ENCODE data around the gene TEX22. TPM values are rescaled to one million over a fixed set of nuclear protein-coding genes. Genes with fewer than 3 reads are reported as not detected.

TEX22 gene
- 1 to 10 TPM; 3.4 to 3.7 TPM for total RNA-seq

GRCh38 chr14:105398044-105398725, at the start of gene TEX22:
TEX22 (plus strand) TSS chr14:105398538; CDS start chr14:105399341, 803 bp downstream.
- DNase-seq (peak; percentile 93), ATAC-seq (peak; percentile 90)
- H3K4me3 Mint-ChIP-seq, result peak within 1 kb of the TSS; percentile 90
- H3K36me3 Mint-ChIP-seq, result peaks cover 22% of the 10 kb centered on the region
- H3K4me1 Mint-ChIP-seq, result peaks cover 34% of the 10 kb centered on the region
- CTCF ChIA-PET, result interaction anchor here (1.0 to 3.1 kb wide), 9 partner anchors 15 to 130 kb away, joined by 3 to 17 read pairs (median 5); no protein-coding TSS in a partner anchor
- no peaks in the 10 kb centered on the region for H3K27me3 Mint-ChIP-seq
- peak within 1 kb of the TSS; percentile 88 for H3K27ac Mint-ChIP-seq
- H3K9me3 Mint-ChIP-seq (ENCODE audit: low read depth), result no peaks in the 10 kb centered on the region

DNA sequence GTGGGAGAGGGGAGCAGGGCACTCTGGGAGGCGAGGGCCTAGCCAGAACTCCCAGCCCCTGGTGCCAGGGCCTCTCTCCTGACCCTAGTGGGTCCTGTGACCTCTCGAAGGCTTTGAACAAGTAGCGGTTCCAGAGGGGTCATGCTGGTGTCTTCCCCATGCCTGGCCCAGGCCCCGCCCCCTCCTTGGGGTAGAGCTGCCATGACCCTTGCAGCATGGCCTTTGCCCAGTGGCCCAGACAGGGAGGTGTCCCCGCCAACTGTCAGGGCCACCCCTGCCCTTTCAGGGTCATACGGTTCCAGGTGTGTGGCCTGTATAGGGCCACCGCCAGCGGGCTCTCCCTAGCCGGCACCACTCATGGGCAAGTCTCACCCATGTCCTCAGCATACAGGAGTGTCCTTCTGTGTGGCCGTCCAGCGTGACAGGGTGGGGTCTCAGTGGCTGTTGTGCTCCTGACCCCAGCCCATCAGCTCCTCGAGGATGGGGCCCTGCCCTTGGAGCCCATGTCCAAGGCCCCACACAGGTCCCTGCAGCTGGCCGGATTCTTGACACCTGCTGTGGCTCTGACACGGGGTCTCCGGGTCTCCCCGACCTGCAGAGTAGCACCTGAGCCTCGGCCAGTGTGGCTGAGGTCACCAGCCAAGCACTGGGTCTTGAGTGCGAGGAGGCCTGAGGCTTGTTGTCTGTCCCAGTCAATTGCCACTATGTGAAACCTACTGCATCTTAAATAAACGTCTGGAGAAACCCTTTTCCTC, 49.2 kb upstream of the TEX22 start:
- CTCF ChIA-PET, result interaction anchor here (1.2 to 3.2 kb wide), 2 partner anchors 37 to 258 kb away, joined by 3 to 36 read pairs; no protein-coding TSS in a partner anchor

DNA sequence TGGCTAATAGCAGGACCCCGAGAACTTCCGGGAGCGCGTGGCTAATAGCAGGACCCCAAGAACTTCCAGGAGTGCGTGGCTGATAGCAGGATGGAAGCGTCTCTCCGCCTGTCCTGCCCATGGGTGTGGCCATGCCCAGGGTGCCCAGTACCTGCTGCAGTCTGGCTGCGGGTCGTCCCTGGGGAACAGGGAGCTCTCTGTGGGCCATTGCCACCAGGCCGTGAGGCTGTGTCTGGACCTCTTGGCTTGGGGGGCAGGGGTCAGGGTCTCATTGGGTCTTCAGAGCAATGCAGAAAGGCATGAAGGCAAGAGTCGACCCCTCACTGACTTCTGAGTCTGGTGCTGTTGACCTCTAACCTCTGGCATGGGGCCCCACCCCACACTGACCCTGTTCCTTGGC, 48.3 kb upstream of the TEX22 start:
- CTCF ChIA-PET, result interaction anchor here (3.2 kb wide), 1 partner anchor 259 kb away, joined by 36 read pairs; no protein-coding TSS in a partner anchor
- no peak overlapping the region for H3K27ac Mint-ChIP-seq

More for the DNA sequence above, 49.2 kb upstream of the TEX22 start:
- peaks cover 3% of the 10 kb centered on the region for H3K9me3 Mint-ChIP-seq (ENCODE audit: low read depth)
- no peak overlapping the region for H3K27ac Mint-ChIP-seq
- H3K27me3 Mint-ChIP-seq, result no peaks in the 10 kb centered on the region
- peaks cover 2% of the 10 kb centered on the region for H3K36me3 Mint-ChIP-seq
- ATAC-seq, result no peak
- no peak for DNase-seq
- H3K4me1 Mint-ChIP-seq, result peaks cover 2% of the 10 kb centered on the region
- no peak overlapping the region for H3K4me3 Mint-ChIP-seq

DNA sequence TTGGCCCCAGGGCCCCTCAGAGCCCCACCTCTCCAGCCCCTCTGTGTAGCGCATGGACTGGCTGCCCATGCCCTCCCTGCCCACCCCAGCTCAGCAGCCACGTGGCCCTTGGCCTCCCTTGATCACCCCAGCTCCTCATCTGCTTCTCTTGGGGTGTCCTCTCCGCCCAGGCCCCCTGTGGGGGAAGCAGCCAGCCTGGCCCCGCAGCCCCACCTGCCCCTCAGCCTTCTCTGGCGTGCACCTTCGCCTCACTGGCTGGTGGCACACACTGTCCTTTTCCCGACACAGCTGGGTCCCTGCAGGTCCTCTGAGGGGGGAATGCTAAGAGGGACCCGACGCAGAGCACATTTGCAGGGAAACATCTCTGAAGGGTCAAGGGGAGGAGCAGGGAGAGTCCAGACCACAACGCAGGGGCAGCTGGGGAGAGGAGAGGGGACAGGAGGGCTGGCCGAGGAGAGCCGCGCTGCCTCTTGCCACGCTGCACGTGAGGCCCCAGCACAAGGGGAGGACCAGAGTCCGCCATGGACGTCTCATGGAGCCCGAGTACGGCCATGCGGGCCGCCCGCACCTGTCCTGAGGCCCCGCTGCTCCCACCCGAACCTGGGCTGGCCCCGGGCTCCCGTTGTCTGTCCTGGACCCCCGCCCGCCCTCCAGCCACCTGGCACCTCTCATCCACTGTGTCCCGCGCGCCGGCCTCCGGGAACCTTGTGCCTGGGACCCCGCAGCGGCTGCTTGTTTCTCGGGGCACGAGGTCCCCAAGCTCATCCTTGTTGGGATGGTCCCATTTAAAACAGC, 47.7 kb upstream of the TEX22 start:
- ATAC-seq (no peak), DNase-seq (no peak)
- Mint-ChIP-seq H3K27me3 (no peaks in the 10 kb centered on the region), H3K4me1 (peaks cover 2% of the 10 kb centered on the region), H3K27ac (no peak overlapping the region), H3K4me3 (no peak overlapping the region), H3K9me3 (ENCODE audit: low read depth) (peaks cover 2% of the 10 kb centered on the region), H3K36me3 (no peaks in the 10 kb centered on the region)
- CTCF ChIA-PET, result interaction anchor here (1.6 to 3.2 kb wide), 6 partner anchors 11 to 304 kb away, joined by 4 to 36 read pairs (median 7); no protein-coding TSS in a partner anchor

More for the DNA sequence above, 48.3 kb upstream of the TEX22 start:
- peaks cover 2% of the 10 kb centered on the region for H3K4me1 Mint-ChIP-seq
- no peak overlapping the region for H3K4me3 Mint-ChIP-seq
- peaks cover 2% of the 10 kb centered on the region for H3K36me3 Mint-ChIP-seq
- H3K27me3 Mint-ChIP-seq, result no peaks in the 10 kb centered on the region
- ATAC-seq (no peak), DNase-seq (no peak)
- peaks cover 3% of the 10 kb centered on the region for H3K9me3 Mint-ChIP-seq (ENCODE audit: low read depth)

DNA sequence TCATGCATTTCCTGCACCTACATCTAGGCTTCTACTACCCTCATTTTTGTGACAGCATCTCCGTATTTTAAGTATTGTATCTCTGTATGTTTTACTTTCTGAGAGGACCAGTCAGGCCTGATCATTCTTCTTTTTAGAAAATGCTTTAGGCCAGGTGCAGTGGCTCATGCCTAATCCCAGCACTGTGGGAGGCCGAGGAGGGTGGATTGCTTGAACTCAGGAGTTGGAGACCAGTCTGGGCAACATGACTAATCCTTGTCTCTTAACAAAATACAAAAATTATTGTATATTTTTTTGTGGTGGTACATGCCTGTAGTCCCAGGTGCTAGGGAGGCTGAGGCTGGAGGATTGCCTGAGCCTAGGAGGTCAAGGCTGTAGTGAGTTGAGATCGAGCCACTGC, 46.9 kb upstream of the TEX22 start:
- no peaks in the 10 kb centered on the region for H3K36me3 Mint-ChIP-seq
- H3K4me3 Mint-ChIP-seq, result no peak overlapping the region
- H3K4me1 Mint-ChIP-seq, result peaks cover 2% of the 10 kb centered on the region
- no peaks in the 10 kb centered on the region for H3K9me3 Mint-ChIP-seq (ENCODE audit: low read depth)
- DNase-seq, result no peak
- no peak overlapping the region for H3K27ac Mint-ChIP-seq
- CTCF ChIA-PET, result interaction anchor here (0.8 to 3.2 kb wide), 18 partner anchors 11 to 305 kb away, joined by 3 to 36 read pairs (median 4); partner anchors contain the start of genes BRF1 and PACS2
- H3K27me3 Mint-ChIP-seq, result no peaks in the 10 kb centered on the region
- ATAC-seq, result no peak

DNA sequence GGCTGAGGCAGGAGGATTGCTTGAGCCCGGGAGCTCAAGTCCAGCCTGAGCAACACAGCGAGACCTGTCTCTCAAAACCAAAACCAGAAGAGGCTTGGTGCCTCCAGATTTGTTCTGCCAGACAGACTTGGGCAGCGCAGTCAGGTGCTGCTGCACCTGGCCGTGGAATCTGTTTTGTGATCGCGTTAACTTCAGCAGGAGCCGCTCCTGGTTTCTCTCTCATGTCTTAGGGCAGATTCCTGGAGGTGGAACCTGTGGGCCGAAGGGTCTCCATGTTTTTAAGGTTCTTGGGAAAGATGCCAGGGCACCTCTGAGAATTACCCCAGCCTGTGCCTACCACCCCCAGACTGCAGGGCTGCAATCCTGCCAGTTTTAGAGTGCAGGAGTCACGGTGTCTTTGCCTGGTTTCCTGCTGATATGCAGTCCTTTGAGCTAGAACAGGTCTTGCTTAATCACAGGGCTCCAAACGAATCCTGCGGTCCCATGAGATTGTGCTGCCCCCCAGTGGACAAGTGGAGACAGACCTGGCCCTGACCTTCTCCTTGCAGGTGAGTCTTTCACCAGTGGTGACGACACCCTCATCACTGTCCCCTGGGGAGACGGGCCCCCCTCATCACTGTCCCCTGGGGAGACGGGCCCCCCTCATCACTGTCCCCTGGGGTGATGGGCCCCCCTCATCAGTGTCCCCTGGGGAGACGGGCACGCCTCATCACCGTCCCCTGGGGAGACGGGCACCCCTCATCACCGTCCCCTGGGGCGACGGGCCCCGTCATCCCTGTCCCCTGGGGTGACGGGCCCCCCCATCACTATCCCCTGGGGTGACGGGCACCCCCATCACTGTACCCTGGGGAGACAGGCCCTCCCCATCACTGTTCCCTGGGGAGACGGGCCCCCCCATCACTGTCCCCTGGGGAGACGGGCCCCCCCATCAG, 46.2 kb upstream of the TEX22 start:
- peaks cover 2% of the 10 kb centered on the region for H3K4me1 Mint-ChIP-seq
- H3K9me3 Mint-ChIP-seq (ENCODE audit: low read depth), result no peaks in the 10 kb centered on the region
- H3K4me3 Mint-ChIP-seq, result no peak overlapping the region
- no peaks in the 10 kb centered on the region for H3K36me3 Mint-ChIP-seq
- DNase-seq (peak; percentile 93), ATAC-seq (peak; percentile 96)
- H3K27ac Mint-ChIP-seq, result no peak overlapping the region
- H3K27me3 Mint-ChIP-seq, result no peaks in the 10 kb centered on the region
- CTCF ChIA-PET, result interaction anchor here (0.6 to 3.2 kb wide), 41 partner anchors 9 to 306 kb away, joined by 3 to 36 read pairs (median 4); partner anchors contain the start of genes BRF1, BTBD6 and PACS2

DNA sequence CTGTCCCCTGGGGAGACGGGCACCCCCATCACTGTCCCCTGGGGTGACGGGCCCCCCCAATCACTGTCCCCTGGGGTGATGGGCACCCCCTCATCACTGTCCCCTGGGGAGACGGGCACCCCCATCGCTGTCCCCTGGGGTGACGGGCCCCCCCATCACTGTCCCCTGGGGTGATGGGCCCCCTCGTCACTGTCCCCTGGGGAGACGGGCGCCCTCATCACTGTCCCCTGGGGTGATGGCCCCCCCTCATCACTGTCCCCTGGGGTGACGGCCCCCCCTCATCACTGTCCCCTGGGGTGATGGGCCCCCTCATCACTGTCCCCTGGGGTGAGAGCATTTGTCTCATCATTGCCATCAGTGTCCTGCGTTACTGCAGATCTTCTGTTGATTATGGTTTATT, 45.2 kb upstream of the TEX22 start:
- no peak overlapping the region for H3K4me3 Mint-ChIP-seq
- ATAC-seq (no peak), DNase-seq (no peak)
- no peaks in the 10 kb centered on the region for H3K27me3 Mint-ChIP-seq
- no peaks in the 10 kb centered on the region for H3K36me3 Mint-ChIP-seq
- H3K27ac Mint-ChIP-seq, result no peak overlapping the region
- CTCF ChIA-PET, result no interaction called here
- no peaks in the 10 kb centered on the region for H3K9me3 Mint-ChIP-seq (ENCODE audit: low read depth)
- H3K4me1 Mint-ChIP-seq, result peaks cover 2% of the 10 kb centered on the region

DNA sequence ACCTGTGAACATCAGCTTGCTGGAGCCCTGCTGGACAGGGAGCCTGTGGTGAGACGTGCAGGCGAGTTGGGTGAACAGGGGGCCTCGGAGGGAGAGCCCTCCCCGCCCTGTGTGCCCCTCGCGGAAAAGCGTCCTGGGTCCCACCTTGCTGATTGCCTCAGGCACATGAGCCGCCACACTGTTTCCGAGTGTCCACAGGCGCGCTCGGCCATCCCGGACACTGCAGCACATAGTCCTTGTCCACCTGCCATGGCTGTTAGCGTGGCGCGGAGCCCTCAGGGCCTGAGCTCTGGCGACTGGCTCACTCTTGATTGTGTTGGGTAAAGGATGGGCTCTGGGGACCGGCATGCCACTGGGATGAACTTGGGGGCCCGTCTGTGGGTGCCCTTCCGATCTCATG, 43.8 kb upstream of the TEX22 start:
- H3K4me3 Mint-ChIP-seq, result no peak overlapping the region
- H3K36me3 Mint-ChIP-seq, result no peaks in the 10 kb centered on the region
- no peak for ATAC-seq
- no peak for DNase-seq
- no peaks in the 10 kb centered on the region for H3K27me3 Mint-ChIP-seq
- CTCF ChIA-PET, result interaction anchor here (1.1 kb wide), 1 partner anchor 268 kb away, joined by 3 read pairs; no protein-coding TSS in a partner anchor
- H3K27ac Mint-ChIP-seq, result no peak overlapping the region
- H3K4me1 Mint-ChIP-seq, result peaks cover 2% of the 10 kb centered on the region
- H3K9me3 Mint-ChIP-seq (ENCODE audit: low read depth), result no peaks in the 10 kb centered on the region

GRCh38 chr14:105355049-105355575, 43.2 kb upstream of the TEX22 start:
- Mint-ChIP-seq H3K36me3 (no peaks in the 10 kb centered on the region), H3K27me3 (no peaks in the 10 kb centered on the region), H3K4me1 (peaks cover 2% of the 10 kb centered on the region), H3K9me3 (ENCODE audit: low read depth) (no peaks in the 10 kb centered on the region), H3K4me3 (no peak overlapping the region), H3K27ac (no peak overlapping the region)
- CTCF ChIA-PET, result no interaction called here
- DNase-seq (no peak), ATAC-seq (no peak)

- no peaks in the 10 kb centered on the region for H3K36me3 Mint-ChIP-seq
- ATAC-seq, result no peak
- DNase-seq, result no peak
- CTCF ChIA-PET, result no interaction called here
- no peak overlapping the region for H3K27ac Mint-ChIP-seq
- H3K27me3 Mint-ChIP-seq, result no peaks in the 10 kb centered on the region
- no peaks in the 10 kb centered on the region for H3K9me3 Mint-ChIP-seq (ENCODE audit: low read depth)
- peaks cover 2% of the 10 kb centered on the region for H3K4me1 Mint-ChIP-seq
- no peak overlapping the region for H3K4me3 Mint-ChIP-seq
Measured at GRCh38 chr14:105355850-105356604, 42.3 kb upstream of the TEX22 start.

GRCh38 chr14:105356927-105357326, 41.4 kb upstream of the TEX22 start:
- ATAC-seq, result no peak
- Mint-ChIP-seq H3K27ac (no peak overlapping the region), H3K4me1 (peaks cover 2% of the 10 kb centered on the region), H3K36me3 (no peaks in the 10 kb centered on the region), H3K9me3 (ENCODE audit: low read depth) (no peaks in the 10 kb centered on the region), H3K27me3 (no peaks in the 10 kb centered on the region), H3K4me3 (no peak overlapping the region)
- no peak for DNase-seq
- CTCF ChIA-PET, result no interaction called here

Data from activated CD8-positive, alpha-beta memory T cell treated with anti-CD3 and anti-CD28 coated beads, Interleukin-2, amount 10 ng/mL, durations not matched to agents 7 days and 5 days (primary cell).